ENCODE data around the gene CAPN2. TPM values are rescaled to one million over a fixed set of nuclear protein-coding genes. Genes with fewer than 3 reads are reported as not detected.
"Not testable (repeated sequence)": the region's sequence is repeated elsewhere in the genome, so short reads cannot be mapped to it uniquely, and the experiment has no call there.

The CAPN2 gene
- total RNA-seq, 1 donor from 2014 or later: 135 TPM

- no peak for DNase-seq
Measured at GRCh38 chr1:223717123-223717522, 4.8 kb downstream of the CAPN2 start.

DNA sequence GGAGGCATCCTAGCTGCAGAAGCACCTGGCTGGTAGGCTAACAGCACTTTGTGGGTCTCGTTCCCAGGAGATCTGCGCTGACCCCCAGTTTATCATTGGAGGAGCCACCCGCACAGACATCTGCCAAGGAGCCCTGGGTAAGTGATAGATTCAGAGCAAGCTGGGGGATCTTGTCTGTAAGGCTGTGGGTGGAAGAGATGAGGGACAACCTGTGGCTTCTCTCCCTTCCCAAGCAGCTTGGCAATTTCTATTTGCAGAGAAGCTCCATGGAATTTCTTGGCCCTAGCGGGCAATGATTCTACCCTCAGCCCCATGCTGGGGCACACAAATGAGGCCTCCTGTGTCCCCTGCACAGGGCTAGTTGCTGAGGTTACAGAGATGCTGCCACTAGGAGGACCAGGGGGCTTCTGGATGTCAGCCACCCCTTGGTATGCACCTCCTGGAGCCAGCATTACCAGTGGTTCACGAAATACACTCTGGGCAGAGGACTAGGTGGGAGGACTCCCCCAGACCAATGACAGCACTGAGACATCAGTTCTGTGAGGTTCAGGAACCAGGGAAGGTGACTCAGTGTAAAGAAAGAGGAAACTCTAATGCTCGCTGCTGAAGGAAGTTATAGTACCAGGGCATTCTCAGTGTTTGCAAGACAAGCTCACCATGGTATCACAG lies 5.5 kb downstream of the CAPN2 start:
- DNase-seq: no peak

DNA sequence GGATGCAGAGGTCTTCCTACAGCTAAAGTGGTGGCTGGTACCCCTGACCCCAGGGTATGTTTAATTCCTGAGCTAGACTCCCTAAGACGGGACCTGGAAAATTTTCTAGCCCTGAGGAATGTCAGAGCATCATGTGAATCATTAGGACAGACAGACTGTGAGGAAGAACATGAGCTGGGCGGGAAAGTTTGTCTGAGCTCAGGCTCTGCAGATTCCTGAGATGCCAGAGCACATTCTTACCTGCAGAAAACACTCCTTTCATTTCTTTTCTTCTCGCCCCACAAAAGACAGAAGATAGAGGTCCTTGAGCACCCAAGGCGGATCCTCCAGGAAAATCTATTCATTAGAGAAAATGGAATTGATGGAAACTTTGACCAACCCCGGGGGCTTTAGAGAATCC lies 6.5 kb downstream of the CAPN2 start:
- DNase-seq: no peak

GRCh38 chr1:223720971-223721591 lies 8.7 kb downstream of the CAPN2 start:
- DNase-seq: no peak

GRCh38 chr1:223721658-223722607 lies 9.6 kb downstream of the CAPN2 start:
- no peak for DNase-seq

- no peak for DNase-seq
Measured at GRCh38 chr1:223723351-223723904, 11.1 kb downstream of the CAPN2 start.

DNA sequence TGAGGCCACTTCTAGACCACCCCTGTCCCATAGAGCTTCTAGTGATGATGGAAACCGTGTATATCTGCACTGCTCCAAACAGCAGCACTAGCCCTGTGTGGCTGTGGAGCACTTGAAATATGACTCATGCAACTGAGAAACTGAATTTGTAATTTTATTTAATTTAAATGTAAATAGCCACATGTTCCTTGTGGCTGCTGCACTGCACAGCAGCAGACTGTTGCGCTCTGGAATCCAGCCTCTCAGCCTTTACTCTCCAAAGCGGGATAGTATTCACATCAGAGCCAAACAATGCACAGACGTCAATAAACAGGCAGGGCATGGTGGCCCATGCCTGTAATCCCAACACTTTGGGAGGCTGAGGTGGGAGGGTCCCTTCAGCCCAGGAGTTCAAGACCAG lies 12.0 kb downstream of the CAPN2 start:
- no peak for DNase-seq

DNA sequence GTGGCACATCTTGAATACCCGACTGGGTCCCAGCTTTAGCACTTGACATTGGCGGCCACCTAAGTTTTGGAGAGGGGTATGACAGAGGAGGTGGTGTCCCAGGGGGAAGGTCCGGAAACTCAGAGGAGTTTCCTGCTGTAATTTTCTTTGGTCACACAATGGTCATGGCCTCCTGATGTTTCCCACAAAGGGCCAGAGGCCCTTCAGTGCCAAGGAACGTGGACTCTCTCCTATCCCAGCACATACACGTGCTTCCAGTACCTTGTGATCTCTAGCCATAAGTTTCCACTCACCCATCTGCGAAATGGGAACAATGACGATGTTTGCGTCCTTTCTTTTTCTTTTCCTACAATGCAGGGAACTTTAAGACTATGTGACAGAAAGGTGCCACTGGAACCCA lies 13.2 kb downstream of the CAPN2 start:
- no peak for DNase-seq

- peak; percentile 86 for DNase-seq
Measured at GRCh38 chr1:223726380-223727001, 14.2 kb downstream of the CAPN2 start.

GRCh38 chr1:223727541-223727940 lies 15.2 kb downstream of the CAPN2 start:
- DNase-seq: no peak

GRCh38 chr1:223729906-223730305 lies 17.6 kb downstream of the CAPN2 start:
- DNase-seq: no peak

- DNase-seq: peak; percentile 56
Measured at GRCh38 chr1:223730479-223731132, 18.3 kb downstream of the CAPN2 start.

GRCh38 chr1:223731133-223731770 lies 18.9 kb downstream of the CAPN2 start:
- peak; percentile 85 for DNase-seq

- DNase-seq: peak; percentile 64
Measured at GRCh38 chr1:223732993-223733798, 20.9 kb downstream of the CAPN2 start.

DNA sequence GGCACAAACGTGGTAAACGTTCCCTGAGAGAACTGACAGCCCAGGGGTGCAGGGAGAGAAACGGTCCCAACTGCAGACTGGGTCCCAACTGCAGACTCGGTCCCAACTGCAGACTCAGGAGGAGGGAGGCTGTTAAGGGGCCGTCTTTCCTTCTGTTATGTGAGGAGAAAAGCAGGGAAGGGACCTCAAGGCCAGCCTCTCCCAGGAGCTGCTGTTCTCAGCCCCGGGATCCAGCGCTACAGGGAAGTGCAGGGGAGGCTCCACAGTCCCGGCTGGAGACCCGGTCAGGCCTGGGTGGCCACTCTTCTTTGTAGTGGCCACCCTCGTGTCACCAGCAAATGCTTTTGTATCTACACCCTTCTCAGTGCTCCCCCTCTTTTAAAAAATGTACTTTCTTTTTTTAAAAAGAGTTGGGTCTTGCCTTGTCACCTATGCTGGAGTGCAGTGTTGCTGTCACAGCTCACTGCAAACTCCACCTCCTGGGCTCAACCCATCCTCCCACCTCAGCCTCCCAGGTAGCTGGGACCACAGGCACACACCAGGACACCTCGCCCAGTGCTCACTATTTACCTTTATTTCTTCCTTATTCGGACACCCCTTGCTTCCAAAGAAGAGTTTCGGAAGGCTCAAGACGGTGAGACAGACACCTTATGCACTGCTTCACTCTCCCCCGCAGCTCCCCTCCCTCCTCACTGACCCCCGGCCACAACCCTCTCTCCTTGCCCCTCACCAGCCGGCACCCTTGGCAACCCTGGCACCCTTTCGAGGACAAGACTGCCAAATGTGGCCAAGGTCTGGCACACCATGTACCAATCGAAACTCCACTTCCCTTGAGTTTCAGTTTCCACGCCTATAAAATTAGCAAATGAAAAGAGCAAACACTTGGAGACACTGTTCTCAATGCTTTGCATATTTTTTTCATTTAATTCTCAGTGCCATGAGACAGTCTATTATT lies 21.8 kb downstream of the CAPN2 start:
- no peak for DNase-seq

DNA sequence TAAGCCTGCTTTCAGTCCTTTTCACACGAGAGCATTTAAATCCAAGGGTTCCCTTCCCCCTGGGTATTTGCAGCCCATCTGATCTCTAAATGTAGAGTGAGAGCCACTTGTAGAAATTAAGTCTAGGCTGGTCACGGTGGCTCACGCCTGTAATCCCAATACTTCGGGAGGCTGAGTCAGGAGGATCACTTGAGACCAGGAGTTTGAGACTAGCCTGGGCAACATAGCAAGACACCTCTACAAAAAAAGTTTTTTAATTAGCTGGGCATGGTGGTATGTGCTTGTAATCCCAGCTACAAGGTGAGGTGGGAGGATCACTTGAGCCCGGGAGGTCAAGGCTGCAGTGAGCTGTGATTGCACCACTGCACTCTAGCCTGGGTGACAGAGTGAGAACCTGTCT lies 24.3 kb downstream of the CAPN2 start:
- DNase-seq: not testable (repeated sequence)

DNA sequence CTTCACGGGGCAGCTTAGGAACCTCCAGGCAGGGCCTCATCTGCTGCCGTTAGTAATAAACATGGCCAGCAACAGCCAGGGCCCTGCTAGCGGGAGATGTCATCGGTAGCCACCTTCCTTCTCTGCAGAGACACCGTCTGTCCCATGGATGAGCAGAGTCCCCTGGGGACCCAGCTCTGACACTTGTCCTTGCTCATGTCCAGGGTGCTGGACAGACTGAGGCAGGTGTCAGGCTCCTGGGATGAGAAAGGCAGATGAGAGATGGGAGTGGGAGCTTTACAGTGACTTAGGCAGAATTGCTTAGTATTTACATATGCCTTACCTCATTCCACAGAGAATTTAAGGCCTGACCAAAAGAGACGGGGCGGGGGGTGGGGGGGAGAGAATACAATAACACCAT lies 25.0 kb downstream of the CAPN2 start:
- DNase-seq: no peak

DNA sequence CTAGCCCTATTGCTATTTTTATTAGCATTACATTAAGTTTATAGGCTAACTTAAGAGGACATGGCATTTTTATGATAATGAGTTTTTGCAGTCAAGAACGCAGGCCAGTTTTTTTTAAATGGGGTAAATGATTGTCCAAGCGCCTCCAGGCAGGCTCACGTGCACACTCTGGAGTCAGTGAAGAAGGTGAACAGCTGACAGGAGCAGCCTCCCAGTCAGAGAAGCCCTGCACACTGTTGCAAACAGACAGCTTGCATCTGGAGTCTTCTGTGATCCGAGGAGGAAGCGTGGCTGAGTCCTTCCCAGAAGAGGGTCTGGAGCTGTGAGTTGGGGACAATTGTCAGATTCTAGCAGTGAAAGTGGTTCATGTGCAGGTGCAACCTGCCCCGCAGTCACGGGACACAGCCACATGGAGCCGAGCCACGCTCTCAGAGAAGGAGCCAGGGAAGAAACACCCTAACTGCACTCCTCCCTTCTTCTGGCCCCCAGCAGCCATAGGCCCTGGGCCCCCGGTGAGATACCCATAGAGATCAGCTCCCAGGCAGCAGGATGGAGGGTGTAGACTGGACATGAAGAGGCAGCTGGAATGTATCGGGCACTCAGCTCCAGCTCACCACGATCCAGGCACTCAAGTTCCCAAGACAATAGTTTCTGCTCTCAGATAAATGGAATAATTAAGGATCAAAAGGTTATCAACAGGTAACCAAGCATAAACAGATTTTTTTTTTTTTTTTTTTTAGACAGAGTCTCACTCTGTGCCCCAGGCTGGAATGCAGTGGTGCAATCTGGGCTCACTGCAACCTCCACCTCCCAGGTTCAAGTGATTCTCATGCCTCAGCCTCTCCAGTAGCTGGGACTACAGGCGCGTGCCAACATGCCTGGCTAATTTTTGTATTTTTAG lies 26.4 kb downstream of the CAPN2 start:
- peak; percentile 80 for DNase-seq

Measured in tongue (tissue), 2 donors.